Mesenchymal stem cell (in vitro differentiated cells and primary cell): ENCODE data around the gene ACTN3.

Experiments used
- DNase-seq: peaks from one replicate; pipeline ENCODE4 v3.0.0-alpha.2; 2013
- H2AFZ ChIP-seq: one replicate; pipeline ENCODE4 v1.6.1; 2013; ENCODE audit warnings: low read depth, mild to moderate bottlenecking, control low read depth, inconsistent platforms, low read length, moderate library complexity
- H2AK5ac ChIP-seq: 2 replicates; pipeline ENCODE4 v1.6.1; 2013; ENCODE audit warnings: low read length, moderate library complexity, mild to moderate bottlenecking, inconsistent platforms; ENCODE audit not compliant: severe bottlenecking
- H2BK120ac ChIP-seq: one replicate; pipeline ENCODE4 v1.6.1; 2013; ENCODE audit warnings: low read depth, mild to moderate bottlenecking, inconsistent platforms, low read length, moderate library complexity
- H2BK12ac ChIP-seq, 2 experiments: one replicate each; pipeline ENCODE4 v1.6.1; 2013; ENCODE audit warnings: inconsistent platforms in 2 of 2, low read length in 2 of 2, mild to moderate bottlenecking in 2 of 2, moderate library complexity in 2 of 2, control low read depth in 1 of 2
- H2BK15ac ChIP-seq: one replicate; pipeline ENCODE4 v1.6.1; 2013; ENCODE audit warnings: mild to moderate bottlenecking, low read depth, inconsistent platforms; ENCODE audit not compliant: poor library complexity, severe bottlenecking
- H2BK5ac ChIP-seq: 2 replicates; pipeline ENCODE4 v1.6.1; 2013; ENCODE audit warnings: low read depth, mild to moderate bottlenecking, low read length, control low read depth, inconsistent platforms; ENCODE audit not compliant: poor library complexity, severe bottlenecking
- H3K14ac ChIP-seq, 2 experiments: one replicate each; pipeline ENCODE4 v1.6.1; 2013; ENCODE audit warnings: inconsistent platforms in 2 of 2, low read length in 2 of 2, control low read depth in 1 of 2, mild to moderate bottlenecking in 1 of 2, moderate library complexity in 1 of 2
- H3K18ac ChIP-seq, 2 experiments: one replicate each; pipeline ENCODE4 v1.6.1; 2013; ENCODE audit warnings: inconsistent platforms in 2 of 2, low read length in 2 of 2, control low read depth in 1 of 2, low read depth in 1 of 2, mild to moderate bottlenecking in 1 of 2
- H3K23ac ChIP-seq, 2 experiments: one replicate each; pipeline ENCODE4 v1.6.1; 2013; ENCODE audit warnings: inconsistent platforms in 2 of 2, low read length in 2 of 2, mild to moderate bottlenecking in 2 of 2, moderate library complexity in 2 of 2, control low read depth in 1 of 2
- H3K27ac ChIP-seq: 2 replicates; pipeline ENCODE4 v1.5.1; 2013; ENCODE audit warnings: mild to moderate bottlenecking, moderate library complexity, low read length, control low read depth, inconsistent platforms; ENCODE audit not compliant: poor library complexity, severe bottlenecking
- H3K27me3 ChIP-seq, 2 experiments: 2 replicates each; pipeline versions ENCODE4 v1.6.1 to v1.7.0; 2013; ENCODE audit warnings: low read length in 2 of 2, mild to moderate bottlenecking in 2 of 2, moderate library complexity in 2 of 2, control low read depth in 1 of 2, inconsistent platforms in 1 of 2; ENCODE audit not compliant: control insufficient read depth in 1 of 2, insufficient read depth in 1 of 2
- H3K36me3 ChIP-seq, 2 experiments: 2 replicates each; pipeline versions ENCODE4 v1.6.1 to v1.7.0; 2013; ENCODE audit warnings: low read length in 2 of 2, control low read depth in 1 of 2, inconsistent platforms in 1 of 2, low read depth in 1 of 2, mild to moderate bottlenecking in 1 of 2; ENCODE audit not compliant: insufficient read depth in 2 of 2, control insufficient read depth in 1 of 2
- H3K4ac ChIP-seq, 2 experiments: one replicate each; pipeline ENCODE4 v1.6.1; 2013; ENCODE audit warnings: inconsistent platforms in 2 of 2, low read length in 2 of 2, mild to moderate bottlenecking in 2 of 2, moderate library complexity in 2 of 2, control low read depth in 1 of 2, low read depth in 1 of 2
- H3K4me1 ChIP-seq: 2 replicates; pipeline ENCODE4 v1.6.1; 2013; ENCODE audit warnings: low read depth, low read length, control low read depth; ENCODE audit not compliant: control insufficient read depth, insufficient read depth
- H3K4me2 ChIP-seq: 2 replicates; pipeline ENCODE4 v1.6.1; 2013; ENCODE audit warnings: low read length, mild to moderate bottlenecking, inconsistent platforms; ENCODE audit not compliant: poor library complexity, severe bottlenecking
- H3K4me3 ChIP-seq, 2 experiments: 2 replicates each; pipeline versions ENCODE4 v1.5.1 to v1.7.0; 2013; ENCODE audit warnings: low read length in 2 of 2, mild to moderate bottlenecking in 2 of 2, control low read depth in 1 of 2, low read depth in 1 of 2; ENCODE audit not compliant: insufficient read depth in 1 of 2
- H3K79me1 ChIP-seq: replicated peaks from 2 replicates; pipeline ENCODE4 v1.6.1; 2013; ENCODE audit warnings: mild to moderate bottlenecking, control low read depth, low read length, inconsistent platforms; ENCODE audit not compliant: poor library complexity, severe bottlenecking
- H3K9ac ChIP-seq: 2 replicates; pipeline ENCODE4 v1.7.0; 2013; ENCODE audit warnings: mild to moderate bottlenecking, low read length, moderate library complexity
- H3K9me3 ChIP-seq: 2 replicates; pipeline ENCODE4 v1.7.0; 2013; ENCODE audit warnings: mild to moderate bottlenecking, low read length; ENCODE audit not compliant: control insufficient read depth
- H4K8ac ChIP-seq: one replicate; pipeline ENCODE4 v1.6.1; 2013; ENCODE audit warnings: inconsistent platforms, mild to moderate bottlenecking, low read length, moderate library complexity
- H4K91ac ChIP-seq: one replicate; pipeline ENCODE4 v1.6.1; 2013; ENCODE audit warnings: mild to moderate bottlenecking, low read length, inconsistent platforms
- WGBS: methylation state at CpG from one replicate; pipeline ENCODE4 v1.1.7; 2013; ENCODE audit warnings: mixed read lengths; 5-methylcytosine and 5-hydroxymethylcytosine counted together

ACTN3 gene

DNA sequence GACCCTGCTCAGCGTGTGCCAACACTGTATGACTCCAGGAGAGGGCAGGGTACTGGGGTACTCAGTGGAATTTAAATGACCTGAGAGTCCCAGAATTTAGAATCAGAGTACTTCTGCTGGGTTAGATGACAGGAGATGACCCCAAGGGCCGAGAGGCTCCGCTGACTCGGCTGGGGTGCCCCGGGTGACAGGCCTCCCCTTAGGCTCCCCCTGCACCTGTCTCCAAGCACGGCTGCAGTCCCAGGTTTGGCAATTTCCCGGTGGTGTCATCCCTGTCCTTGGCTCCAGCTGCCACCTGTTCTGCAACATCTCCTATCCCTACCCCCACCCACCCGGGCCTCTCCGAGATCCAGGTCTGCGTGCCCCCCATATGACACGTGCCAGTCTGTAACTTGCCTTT is 1.3 kb downstream of the ACTN3 start:
- DNase-seq: no peak
- Histone ChIP-seq H2BK120ac (no peak overlapping the region), H3K36me3 (peaks cover 5 to 7% of the 10 kb centered on the region in 2 experiments), H3K27ac (no peak overlapping the region), H3K79me1 (peaks cover 10% of the 10 kb centered on the region), H3K18ac (no peak overlapping the region), H2BK5ac (no peak overlapping the region), H2BK12ac (no peak overlapping the region), H2AFZ (no peak overlapping the region), H3K4me1 (peaks cover 23% of the 10 kb centered on the region), H4K8ac (no peak overlapping the region), H3K9me3 (no peaks in the 10 kb centered on the region), H3K27me3 (peaks cover 5 to 36% of the 10 kb centered on the region in 2 experiments), H3K4me3 (no peak overlapping the region), H2BK15ac (peak overlapping the region; percentile 29), H3K4ac (no peak overlapping the region), H3K9ac (no peak overlapping the region), H3K23ac (no peak overlapping the region), H3K14ac (no peak overlapping the region), H3K4me2 (no peak overlapping the region), H2AK5ac (no peak overlapping the region), H4K91ac (no peak overlapping the region)
- 80% methylated on average over 11 of the region's 11 CpGs for WGBS

DNA sequence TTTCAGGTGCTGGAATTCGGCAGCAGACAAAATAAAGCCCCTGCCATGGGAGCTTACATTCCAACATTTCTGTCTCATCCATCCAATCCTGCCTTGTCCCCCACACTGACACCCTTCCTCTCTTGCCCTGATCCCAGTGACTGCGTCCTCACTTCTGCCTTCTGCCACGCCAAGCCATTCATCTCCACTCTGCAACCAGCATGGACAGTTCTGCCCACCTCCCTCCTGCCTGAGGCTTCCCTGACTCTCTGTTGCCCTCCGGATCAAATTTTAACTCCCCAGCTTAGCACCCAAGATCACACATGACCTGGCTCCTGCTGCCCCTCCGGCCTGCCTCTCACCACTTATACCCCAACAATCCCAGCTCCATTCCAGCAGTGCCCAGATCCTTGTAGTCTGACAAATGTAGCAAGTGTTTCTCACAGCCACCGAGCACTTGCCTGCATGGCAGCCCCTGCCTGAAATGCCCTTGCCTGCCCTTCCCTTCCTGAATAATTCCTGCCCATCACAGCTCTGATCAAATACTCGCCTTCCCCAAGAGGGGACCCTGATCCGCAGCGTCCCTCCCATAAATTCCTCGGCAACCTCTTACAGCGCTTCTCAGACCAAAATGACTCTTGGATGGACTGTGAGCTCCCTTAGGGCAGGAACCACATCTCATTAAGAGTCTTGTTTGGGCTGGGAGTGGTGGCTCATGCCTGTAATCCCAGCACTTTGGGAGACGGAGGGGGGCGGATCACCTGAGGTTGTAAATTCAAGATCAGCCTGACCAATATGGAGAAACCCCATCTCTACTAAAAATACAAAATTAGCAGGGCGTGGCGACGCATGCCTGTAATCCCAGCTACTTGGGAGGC is 2.3 kb downstream of the ACTN3 start:
- peaks cover 5 to 36% of the 10 kb centered on the region in 2 experiments for H3K27me3 ChIP-seq
- H3K9ac ChIP-seq: no peak overlapping the region

DNA sequence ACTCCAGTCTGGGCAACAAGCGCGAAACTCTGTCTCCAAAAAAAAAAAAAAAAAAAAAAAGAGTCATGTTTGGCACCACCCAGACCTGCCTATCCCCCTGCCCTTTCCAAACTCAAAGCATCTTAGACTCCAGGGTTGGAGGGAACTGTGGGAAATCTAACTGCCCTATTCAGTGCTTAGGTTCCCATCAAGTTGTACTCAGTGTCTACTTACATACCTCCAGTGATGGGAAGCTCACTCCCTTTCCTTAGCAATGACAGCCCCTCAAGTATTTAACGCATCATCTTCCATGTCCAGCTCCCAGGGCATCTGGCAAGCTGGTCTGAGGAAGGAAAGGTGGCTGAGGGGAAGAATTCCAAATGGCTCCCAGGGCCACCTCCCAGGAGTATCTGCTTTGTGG is 3.0 kb downstream of the ACTN3 start:
- H3K4me2 ChIP-seq: no peak overlapping the region
- H3K4me3 ChIP-seq: no peak overlapping the region
- no peak for DNase-seq
- no peak overlapping the region for H2BK12ac ChIP-seq
- no peak overlapping the region for H4K91ac ChIP-seq
- H2BK5ac ChIP-seq: no peak overlapping the region
- no peaks in the 10 kb centered on the region for H3K79me1 ChIP-seq
- no peak overlapping the region for H2BK15ac ChIP-seq
- H2AK5ac ChIP-seq: no peak overlapping the region
- H3K23ac ChIP-seq: no peak overlapping the region
- WGBS: 89% methylated on average over 3 of the region's 3 CpGs
- H4K8ac ChIP-seq: no peak overlapping the region
- H2BK120ac ChIP-seq: no peak overlapping the region
- no peaks in the 10 kb centered on the region for H3K36me3 ChIP-seq
- no peak overlapping the region for H2AFZ ChIP-seq
- no peak overlapping the region for H3K18ac ChIP-seq
- H3K27me3 ChIP-seq: peaks cover 5 to 36% of the 10 kb centered on the region in 2 experiments
- H3K4me1 ChIP-seq: peaks cover 14% of the 10 kb centered on the region
- no peak overlapping the region for H3K27ac ChIP-seq
- H3K4ac ChIP-seq: no peak overlapping the region
- no peak overlapping the region for H3K9ac ChIP-seq
- no peaks in the 10 kb centered on the region for H3K9me3 ChIP-seq
- H3K14ac ChIP-seq: no peak overlapping the region

More for the DNA sequence above, 2.3 kb downstream of the ACTN3 start:
- DNase-seq: no peak
- no peak overlapping the region for H2BK15ac ChIP-seq
- no peak overlapping the region for H3K14ac ChIP-seq
- H2BK12ac ChIP-seq: no peak overlapping the region
- WGBS: 72% methylated on average over 9 of the region's 16 CpGs
- no peak overlapping the region for H3K4me2 ChIP-seq
- no peak overlapping the region for H2AFZ ChIP-seq
- peaks cover 2% of the 10 kb centered on the region for H3K79me1 ChIP-seq
- no peak overlapping the region for H3K4me3 ChIP-seq
- no peaks in the 10 kb centered on the region for H3K36me3 ChIP-seq
- no peak overlapping the region for H3K23ac ChIP-seq
- no peak overlapping the region for H2AK5ac ChIP-seq
- H2BK5ac ChIP-seq: no peak overlapping the region
- no peaks in the 10 kb centered on the region for H3K9me3 ChIP-seq
- no peak overlapping the region for H4K91ac ChIP-seq
- H3K4me1 ChIP-seq: peaks cover 16% of the 10 kb centered on the region
- no peak overlapping the region for H3K4ac ChIP-seq
- no peak overlapping the region for H3K18ac ChIP-seq
- no peak overlapping the region for H4K8ac ChIP-seq
- no peak overlapping the region for H2BK120ac ChIP-seq
- no peak overlapping the region for H3K27ac ChIP-seq

- H4K8ac ChIP-seq: no peak overlapping the region
- DNase-seq: no peak
- H3K9ac ChIP-seq: no peak overlapping the region
- no peak overlapping the region for H2BK5ac ChIP-seq
- H3K27ac ChIP-seq: no peak overlapping the region
- no peak overlapping the region for H3K14ac ChIP-seq
- H2BK15ac ChIP-seq: no peak overlapping the region
- H3K36me3 ChIP-seq: no peaks in the 10 kb centered on the region
- H3K4me1 ChIP-seq: peaks cover 11% of the 10 kb centered on the region
- H3K4me3 ChIP-seq: no peak overlapping the region
- no peak overlapping the region for H2AK5ac ChIP-seq
- H3K4me2 ChIP-seq: no peak overlapping the region
- H4K91ac ChIP-seq: no peak overlapping the region
- H3K23ac ChIP-seq: no peak overlapping the region
- no peak overlapping the region for H2BK12ac ChIP-seq
- H2AFZ ChIP-seq: no peak overlapping the region
- H3K27me3 ChIP-seq: peaks cover 5 to 41% of the 10 kb centered on the region in 2 experiments
- 77% methylated on average over 4 of the region's 4 CpGs for WGBS
- H3K9me3 ChIP-seq: no peaks in the 10 kb centered on the region
- no peaks in the 10 kb centered on the region for H3K79me1 ChIP-seq
- no peak overlapping the region for H3K4ac ChIP-seq
- no peak overlapping the region for H3K18ac ChIP-seq
- no peak overlapping the region for H2BK120ac ChIP-seq
These were observed 4.2 kb downstream of the ACTN3 start for GRCh38 chr11:66550887-66551286.
